ENCODE measurements around the gene TTC21A. TPM values are rescaled to one million over a fixed set of nuclear protein-coding genes. Genes with fewer than 3 reads are reported as not detected.

The TTC21A gene
- total RNA-seq, 1 experiment from 2014 or later = 9.5 TPM

DNA sequence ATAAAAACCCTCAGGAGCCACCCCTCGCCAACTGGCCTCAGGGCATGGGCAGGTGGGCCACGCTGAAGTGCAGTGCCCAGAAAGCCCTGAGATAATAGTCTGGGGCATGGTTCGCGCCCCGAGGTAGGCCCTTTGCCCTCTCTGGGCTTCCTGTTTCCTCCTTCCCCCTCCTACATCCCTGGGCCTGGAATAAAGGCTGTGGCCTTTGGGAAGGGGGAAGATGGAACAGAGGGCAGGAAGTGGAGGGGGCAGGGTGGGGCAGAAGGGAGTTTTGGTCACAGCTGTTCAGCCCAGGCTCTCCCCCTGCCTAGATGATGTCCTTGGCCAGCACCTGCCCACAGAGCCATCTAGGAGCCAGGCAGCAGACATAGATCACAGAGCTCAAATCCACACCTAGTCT, 34.6 kb downstream of the TTC21A start:
- CTCF ChIA-PET = no interaction called here

DNA sequence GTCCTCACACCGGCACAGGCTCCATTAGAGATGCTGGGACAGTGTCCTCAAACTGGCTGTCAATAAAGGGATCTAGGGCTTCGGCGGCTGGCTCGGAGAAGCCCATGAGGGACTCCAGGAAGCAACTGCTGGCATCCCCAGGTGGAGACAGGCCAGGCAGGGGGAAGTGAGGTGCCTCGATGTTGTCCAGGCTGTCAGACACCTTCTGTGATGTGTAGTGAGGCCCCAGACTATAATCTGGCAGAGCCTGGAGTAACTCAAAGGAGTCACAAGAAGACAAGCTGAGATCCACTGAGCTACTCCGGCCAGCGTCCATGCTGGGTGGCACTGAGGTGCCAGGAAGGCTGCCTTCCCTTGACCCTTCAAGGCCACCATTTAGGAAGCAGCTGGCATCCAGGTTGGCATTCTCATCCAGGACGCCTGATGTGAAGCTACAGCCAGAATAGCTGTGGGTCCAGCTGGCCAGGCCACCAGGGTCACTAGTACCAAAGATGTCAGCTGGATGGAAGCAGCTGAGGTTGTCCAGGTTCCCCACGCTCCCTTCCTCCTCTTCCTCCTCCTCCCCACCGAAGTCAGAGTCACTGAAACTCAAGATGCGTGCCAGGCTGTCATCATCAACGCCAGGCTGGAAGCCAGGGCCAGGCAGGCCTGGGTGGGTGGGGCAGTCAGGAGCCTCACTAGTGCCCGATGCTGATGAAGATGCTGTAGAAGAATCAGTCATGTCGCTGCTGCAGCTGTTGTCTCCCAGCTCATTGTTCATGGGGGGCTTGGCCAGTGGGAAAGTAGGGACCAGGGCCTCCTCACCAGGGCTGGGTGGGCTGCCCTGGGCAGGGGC, 35.8 kb downstream of the TTC21A start:
- Histone ChIP-seq H3K9me2 (ENCODE audit: insufficient read depth) (no peaks in the 10 kb centered on the region), H4K20me1 (ENCODE audit: insufficient read depth) (peaks cover 4% of the 10 kb centered on the region; the same call in 1 of the 2 replicates), H3K36me3 (ENCODE audit: low read depth) (no peaks in the 10 kb centered on the region), H3K4me1 (replicated peaks; ENCODE audit: insufficient read depth) (peaks cover 70% of the 10 kb centered on the region), H3K27ac (peak overlapping the region; percentile 76), H2AFZ (no peak overlapping the region), H3K9me3 (ENCODE audit: insufficient read depth, low read depth) (no peaks in the 10 kb centered on the region), H3F3A (ENCODE audit: insufficient read depth, low read depth) (peaks cover 48% of the 10 kb centered on the region), H3K79me2 (ENCODE audit: low read depth) (peaks cover 27% of the 10 kb centered on the region), H3K4me2 (peak overlapping the region; percentile 76), H3K4me3 (no peak overlapping the region), H3K27me3 (ENCODE audit: insufficient read depth, low read depth) (no peaks in the 10 kb centered on the region)
- POLR2A ChIA-PET (ENCODE audit: unreplicated experiment) = no interaction called here
- TF ChIP-seq EZH2 (IDR thresholded peaks at IDR 0.05; ENCODE audit: low read depth) = no peak
- TF ChIP-seq, protein P1, sequence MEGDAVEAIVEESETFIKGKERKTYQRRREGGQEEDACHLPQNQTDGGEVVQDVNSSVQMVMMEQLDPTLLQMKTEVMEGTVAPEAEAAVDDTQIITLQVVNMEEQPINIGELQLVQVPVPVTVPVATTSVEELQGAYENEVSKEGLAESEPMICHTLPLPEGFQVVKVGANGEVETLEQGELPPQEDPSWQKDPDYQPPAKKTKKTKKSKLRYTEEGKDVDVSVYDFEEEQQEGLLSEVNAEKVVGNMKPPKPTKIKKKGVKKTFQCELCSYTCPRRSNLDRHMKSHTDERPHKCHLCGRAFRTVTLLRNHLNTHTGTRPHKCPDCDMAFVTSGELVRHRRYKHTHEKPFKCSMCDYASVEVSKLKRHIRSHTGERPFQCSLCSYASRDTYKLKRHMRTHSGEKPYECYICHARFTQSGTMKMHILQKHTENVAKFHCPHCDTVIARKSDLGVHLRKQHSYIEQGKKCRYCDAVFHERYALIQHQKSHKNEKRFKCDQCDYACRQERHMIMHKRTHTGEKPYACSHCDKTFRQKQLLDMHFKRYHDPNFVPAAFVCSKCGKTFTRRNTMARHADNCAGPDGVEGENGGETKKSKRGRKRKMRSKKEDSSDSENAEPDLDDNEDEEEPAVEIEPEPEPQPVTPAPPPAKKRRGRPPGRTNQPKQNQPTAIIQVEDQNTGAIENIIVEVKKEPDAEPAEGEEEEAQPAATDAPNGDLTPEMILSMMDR (conservative IDR thresholded peaks at IDR 0.05) = no peak
- DNase-seq = no peak
- intact Hi-C loops (cut with micrococcal nuclease; ENCODE audit: unreplicated experiment) = loop anchor here (10.0 kb wide), 1 partner anchor 1198 kb away; no protein-coding TSS in a partner anchor
- CTCF ChIA-PET = no interaction called here
- BruUV-seq (replicated peaks) = no TSS peak

More for the DNA sequence above, 34.6 kb downstream of the TTC21A start:
- peaks cover 4% of the 10 kb centered on the region; the same call in 1 of the 2 replicates for H4K20me1 ChIP-seq (ENCODE audit: insufficient read depth)
- DNase-seq = no peak
- H2AFZ ChIP-seq = no peak overlapping the region
- POLR2A ChIA-PET (ENCODE audit: unreplicated experiment) = interaction anchor here (0.8 to 1.1 kb wide), 2 partner anchors 9 kb away, joined by 4 to 27 read pairs; no protein-coding TSS in a partner anchor
- H3K4me3 ChIP-seq = no peak overlapping the region; the same call in 1 of the 2 replicates
- no peak for TF ChIP-seq EZH2 (IDR thresholded peaks at IDR 0.05; ENCODE audit: low read depth)
- TF ChIP-seq, protein P1 (conservative IDR thresholded peaks at IDR 0.05) = no peak
- peak overlapping the region; percentile 76 for H3K27ac ChIP-seq
- peaks cover 16% of the 10 kb centered on the region for H3K79me2 ChIP-seq (ENCODE audit: low read depth)
- no peaks in the 10 kb centered on the region for H3K27me3 ChIP-seq (ENCODE audit: insufficient read depth, low read depth)
- BruUV-seq (replicated peaks) = no TSS peak
- H3K36me3 ChIP-seq (ENCODE audit: low read depth) = no peaks in the 10 kb centered on the region
- peak overlapping the region; percentile 76 for H3K4me2 ChIP-seq
- no peaks in the 10 kb centered on the region for H3K9me2 ChIP-seq (ENCODE audit: insufficient read depth)
- no peaks in the 10 kb centered on the region for H3K9me3 ChIP-seq (ENCODE audit: insufficient read depth, low read depth)
- intact Hi-C loops (cut with micrococcal nuclease; ENCODE audit: unreplicated experiment) = loop anchor here (10.0 kb wide), 1 partner anchor 1197 kb away; no protein-coding TSS in a partner anchor
- H3F3A ChIP-seq (ENCODE audit: insufficient read depth, low read depth) = peaks cover 42% of the 10 kb centered on the region
- H3K4me1 ChIP-seq (replicated peaks; ENCODE audit: insufficient read depth) = peaks cover 58% of the 10 kb centered on the region

DNA sequence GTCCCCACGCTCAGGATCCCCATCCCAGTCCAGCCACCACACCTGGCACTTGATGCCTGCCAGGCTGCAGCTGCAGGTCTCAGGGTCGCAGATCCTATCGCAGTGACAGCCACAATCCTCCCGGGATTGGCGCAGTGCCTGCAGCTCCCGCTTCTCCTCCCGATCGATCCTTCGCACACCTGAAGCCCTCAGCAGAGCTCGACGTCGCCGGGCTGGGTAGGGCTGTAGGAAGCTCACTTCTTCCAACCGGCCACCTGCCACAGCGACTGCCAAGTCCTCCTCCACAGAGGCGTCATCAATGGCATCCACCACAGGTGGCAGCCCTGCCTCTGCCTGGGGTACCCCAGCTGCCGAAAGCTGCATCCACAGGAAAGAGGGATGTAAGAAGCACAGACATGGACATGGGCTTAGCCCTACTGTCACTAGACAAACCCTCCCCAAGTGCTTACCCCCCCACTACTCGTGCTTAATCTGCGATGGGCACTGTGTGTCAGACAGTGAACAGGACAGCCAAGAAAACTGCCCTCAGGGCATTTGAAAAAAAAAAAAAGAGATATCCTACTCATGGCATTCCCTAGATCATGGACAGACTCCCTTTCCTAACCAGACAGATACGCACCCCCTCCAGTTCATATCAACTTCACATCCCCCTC, 36.7 kb downstream of the TTC21A start:
- no peak for TF ChIP-seq EZH2 (IDR thresholded peaks at IDR 0.05; ENCODE audit: low read depth)
- TF ChIP-seq, protein P1 (conservative IDR thresholded peaks at IDR 0.05) = no peak
- ChIA-PET CTCF (no interaction called here), POLR2A (ENCODE audit: unreplicated experiment) (no interaction called here)
- Histone ChIP-seq H3K36me3 (ENCODE audit: low read depth) (no peaks in the 10 kb centered on the region), H2AFZ (no peak overlapping the region), H3K9me3 (ENCODE audit: insufficient read depth, low read depth) (no peaks in the 10 kb centered on the region), H3K4me3 (no peak overlapping the region), H3K27ac (no peak overlapping the region), H3F3A (ENCODE audit: insufficient read depth, low read depth) (peaks cover 51% of the 10 kb centered on the region), H3K9me2 (ENCODE audit: insufficient read depth) (no peaks in the 10 kb centered on the region), H3K4me1 (replicated peaks; ENCODE audit: insufficient read depth) (peaks cover 80% of the 10 kb centered on the region), H3K27me3 (ENCODE audit: insufficient read depth, low read depth) (no peaks in the 10 kb centered on the region), H4K20me1 (ENCODE audit: insufficient read depth) (peaks cover 4% of the 10 kb centered on the region; the same call in 1 of the 2 replicates), H3K4me2 (no peak overlapping the region), H3K79me2 (ENCODE audit: low read depth) (peaks cover 36% of the 10 kb centered on the region)
- BruUV-seq (replicated peaks) = no TSS peak
- intact Hi-C loops (cut with micrococcal nuclease; ENCODE audit: unreplicated experiment) = loop anchor here (10.0 kb wide), 1 partner anchor 1199 kb away; no protein-coding TSS in a partner anchor
- DNase-seq = no peak

Measured in PC-9 (cell line).